GM12875 (cell line): ENCODE measurements around the gene KIF4B.

Experiments
- H3K4me3 ChIP-seq: one replicate; pipeline ENCODE4 v1.5.1; 2011; ENCODE audit warnings: low read depth, low read length, control low read depth
- TF ChIP-seq, protein P1 (sequence below): IDR thresholded peaks from 2 replicates; pipeline ENCODE4 v1.5.1; 2011; ENCODE audit warnings: low read depth, mild to moderate bottlenecking, control low read depth, inconsistent platforms, low read length, moderate library complexity, borderline replicate concordance; ENCODE audit not compliant: insufficient read depth

The KIF4B gene

DNA sequence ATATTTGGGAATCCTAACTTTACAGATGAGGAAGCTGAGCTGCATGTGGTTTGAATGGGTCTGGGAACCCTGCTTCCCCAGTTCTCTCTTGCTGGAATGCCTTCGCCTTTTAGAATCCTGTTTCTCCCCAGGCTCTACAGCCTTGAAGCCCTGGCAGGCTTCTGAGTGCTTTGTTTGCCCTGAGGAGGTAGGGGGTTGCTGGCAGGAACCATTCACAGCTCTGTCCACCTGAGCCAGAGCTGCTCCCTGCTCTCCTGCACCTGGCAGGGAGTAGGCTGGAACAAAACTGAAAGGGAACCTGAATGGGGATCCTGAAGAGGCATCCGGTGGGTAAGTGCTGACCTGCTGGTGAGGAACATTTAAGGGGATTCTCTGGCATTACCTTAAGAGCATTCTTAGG lies 33.0 kb downstream of the KIF4B start:
- no peak overlapping the region for H3K4me3 ChIP-seq
- TF ChIP-seq, protein P1, sequence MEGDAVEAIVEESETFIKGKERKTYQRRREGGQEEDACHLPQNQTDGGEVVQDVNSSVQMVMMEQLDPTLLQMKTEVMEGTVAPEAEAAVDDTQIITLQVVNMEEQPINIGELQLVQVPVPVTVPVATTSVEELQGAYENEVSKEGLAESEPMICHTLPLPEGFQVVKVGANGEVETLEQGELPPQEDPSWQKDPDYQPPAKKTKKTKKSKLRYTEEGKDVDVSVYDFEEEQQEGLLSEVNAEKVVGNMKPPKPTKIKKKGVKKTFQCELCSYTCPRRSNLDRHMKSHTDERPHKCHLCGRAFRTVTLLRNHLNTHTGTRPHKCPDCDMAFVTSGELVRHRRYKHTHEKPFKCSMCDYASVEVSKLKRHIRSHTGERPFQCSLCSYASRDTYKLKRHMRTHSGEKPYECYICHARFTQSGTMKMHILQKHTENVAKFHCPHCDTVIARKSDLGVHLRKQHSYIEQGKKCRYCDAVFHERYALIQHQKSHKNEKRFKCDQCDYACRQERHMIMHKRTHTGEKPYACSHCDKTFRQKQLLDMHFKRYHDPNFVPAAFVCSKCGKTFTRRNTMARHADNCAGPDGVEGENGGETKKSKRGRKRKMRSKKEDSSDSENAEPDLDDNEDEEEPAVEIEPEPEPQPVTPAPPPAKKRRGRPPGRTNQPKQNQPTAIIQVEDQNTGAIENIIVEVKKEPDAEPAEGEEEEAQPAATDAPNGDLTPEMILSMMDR = no peak

DNA sequence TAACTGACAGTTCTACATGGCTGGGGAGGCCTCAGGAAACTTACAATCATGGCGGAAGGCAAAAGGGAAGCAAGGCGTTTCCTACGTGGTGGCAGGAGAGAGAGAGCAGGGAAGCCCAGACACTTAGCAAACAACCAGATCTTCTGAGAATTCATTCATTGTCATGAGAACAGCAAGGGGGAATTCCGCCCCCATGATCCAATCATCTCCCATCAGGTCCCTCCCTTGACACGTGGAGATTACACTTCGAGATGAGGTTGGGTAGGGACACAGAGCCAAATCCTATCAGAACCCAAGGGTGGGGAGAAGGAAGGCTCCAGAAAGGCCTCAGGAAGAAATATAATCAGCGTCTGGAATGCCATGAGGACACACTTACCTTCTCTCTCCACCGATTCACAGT lies 34.3 kb downstream of the KIF4B start:
- TF ChIP-seq, protein P1 = no peak
- no peak overlapping the region for H3K4me3 ChIP-seq

DNA sequence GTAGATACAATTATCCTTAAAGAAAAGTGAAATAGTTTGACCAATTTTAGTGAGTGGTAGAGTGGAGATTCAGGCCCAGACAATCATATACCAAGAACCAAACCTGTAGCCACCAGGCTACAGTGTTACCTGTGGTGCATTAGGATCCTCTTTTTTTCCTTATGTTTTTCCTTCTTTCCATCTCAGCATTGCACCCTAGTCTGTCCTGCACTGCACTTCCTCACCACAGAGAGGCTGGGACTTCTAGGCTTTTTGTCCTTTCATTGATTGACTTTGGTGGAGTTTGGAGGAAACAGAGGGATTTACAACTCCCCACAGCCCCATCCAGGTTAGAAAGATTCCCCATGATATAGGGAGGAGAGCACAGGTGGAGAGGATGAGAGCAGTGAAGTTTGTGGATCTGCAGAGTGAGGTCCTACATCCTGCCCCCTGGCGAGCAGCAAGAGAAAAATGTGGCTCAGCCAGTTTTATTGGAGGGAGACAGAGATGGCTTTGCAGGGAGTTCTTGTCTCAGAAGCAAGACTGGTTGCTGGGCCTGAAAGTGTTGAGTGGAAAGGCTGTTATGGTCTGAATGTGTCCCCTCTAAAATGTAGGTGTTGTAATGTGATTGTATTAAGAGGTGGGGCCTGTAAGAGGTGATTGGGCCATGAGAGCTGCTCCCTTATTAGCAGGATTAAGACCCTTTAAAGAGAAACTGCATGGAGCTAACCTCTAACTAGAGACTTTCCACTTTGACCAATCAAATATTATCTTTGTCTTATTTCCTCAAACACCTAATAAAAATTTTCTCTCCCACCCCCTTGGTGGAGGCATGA lies 36.2 kb downstream of the KIF4B start:
- H3K4me3 ChIP-seq = no peak overlapping the region
- TF ChIP-seq, protein P1 = peak; percentile 38; the same call in 1 of the 2 replicates

DNA sequence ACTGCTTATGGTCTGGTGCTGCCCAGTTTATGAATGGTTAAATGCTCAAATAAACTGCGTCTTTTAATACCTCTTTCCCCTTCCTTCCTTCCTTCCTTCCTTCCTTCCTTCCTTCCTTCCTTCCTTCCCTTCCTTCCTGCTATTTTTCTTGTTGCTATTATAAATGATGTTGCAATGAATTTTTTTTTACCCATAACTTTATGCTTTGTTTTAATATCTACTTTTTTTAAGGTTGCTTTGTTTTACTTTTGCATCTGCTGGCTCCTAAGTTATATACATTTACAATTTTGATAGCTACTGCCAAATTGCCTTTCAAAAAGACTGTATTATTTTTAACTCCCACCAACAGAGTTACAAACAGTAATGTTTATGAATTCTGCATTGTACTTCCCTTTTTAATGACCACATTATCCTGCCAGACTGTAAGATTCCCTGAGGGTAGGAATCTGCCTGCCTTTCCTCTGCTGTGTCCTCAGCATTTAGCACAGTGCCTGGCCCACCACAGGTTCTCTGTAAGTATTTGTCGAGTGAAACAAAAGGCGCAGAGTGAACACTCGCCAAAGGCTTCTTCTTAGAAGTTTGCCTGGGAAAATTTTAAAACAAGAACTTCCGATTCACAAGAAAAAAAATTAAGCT lies 36.9 kb downstream of the KIF4B start:
- TF ChIP-seq, protein P1 = no peak

DNA sequence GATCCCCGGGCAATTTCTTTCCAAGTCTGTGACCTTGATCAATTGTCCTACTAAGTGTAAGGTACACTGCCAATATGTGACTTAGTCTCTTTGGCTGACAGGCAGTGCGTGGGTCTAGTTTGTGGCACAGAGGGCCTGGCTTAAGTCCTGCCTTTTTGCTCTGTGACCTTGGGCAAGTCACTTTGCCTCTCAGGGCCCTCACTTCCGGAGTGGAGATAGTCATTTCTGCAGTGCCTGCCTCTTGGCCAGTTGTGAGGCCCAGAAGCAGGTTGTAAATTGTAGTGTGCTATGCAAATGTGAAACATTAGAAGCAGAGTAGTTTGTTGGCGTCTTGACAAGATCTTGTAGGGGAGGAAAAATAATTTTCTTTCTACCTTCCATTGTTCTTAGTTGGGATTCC lies 39.0 kb downstream of the KIF4B start:
- TF ChIP-seq, protein P1 = no peak

More for the DNA sequence above, 36.9 kb downstream of the KIF4B start:
- H3K4me3 ChIP-seq = no peak overlapping the region

DNA sequence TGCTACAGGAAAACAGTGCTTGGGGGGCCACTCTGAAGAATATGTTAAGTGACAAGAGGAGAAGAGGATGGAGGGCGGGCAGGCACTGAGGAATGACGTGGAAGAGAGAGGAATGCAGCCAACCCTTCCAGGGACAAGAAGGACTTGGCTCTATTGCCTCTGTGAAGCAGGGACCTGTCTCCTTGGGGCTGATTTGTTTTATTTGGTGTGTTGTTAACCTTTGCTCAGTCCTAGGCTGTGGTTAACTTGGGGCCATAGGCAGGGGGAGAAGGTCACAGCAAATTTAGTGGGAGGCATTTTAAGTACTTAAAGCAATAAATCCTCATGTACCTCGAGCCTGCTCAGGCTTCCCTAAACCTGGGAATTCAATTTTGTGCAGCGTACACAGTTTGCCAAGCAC lies 39.9 kb downstream of the KIF4B start:
- TF ChIP-seq, protein P1 = no peak
- H3K4me3 ChIP-seq = no peak overlapping the region

More for the DNA sequence above, 39.0 kb downstream of the KIF4B start:
- H3K4me3 ChIP-seq = no peak overlapping the region
